ENCODE measurements around the gene FSIP1. TPM values are rescaled to one million over a fixed set of nuclear protein-coding genes. Genes with fewer than 3 reads are reported as not detected.

Gene FSIP1
- polyA plus RNA-seq, 1 donor, result 0.47 TPM

GRCh38 chr15:39594446-39595337, 187.9 kb downstream of the FSIP1 start:
- DNase-seq (ENCODE audit: low read depth), result no peak

- DNase-seq (ENCODE audit: low read depth), result no peak
These were observed 188.8 kb downstream of the FSIP1 start for GRCh38 chr15:39593656-39594445.

GRCh38 chr15:39593071-39593655, 189.5 kb downstream of the FSIP1 start:
- DNase-seq (ENCODE audit: low read depth), result no peak

GRCh38 chr15:39592500-39592899, 190.1 kb downstream of the FSIP1 start:
- no peak for DNase-seq (ENCODE audit: low read depth)

GRCh38 chr15:39591896-39592315, 190.7 kb downstream of the FSIP1 start:
- no peak for DNase-seq (ENCODE audit: low read depth)

GRCh38 chr15:39591141-39591895, 191.3 kb downstream of the FSIP1 start:
- no peak for DNase-seq (ENCODE audit: low read depth)

GRCh38 chr15:39589815-39590644, 192.6 kb downstream of the FSIP1 start:
- DNase-seq (ENCODE audit: low read depth), result no peak

- no peak for DNase-seq (ENCODE audit: low read depth)
These were observed 193.3 kb downstream of the FSIP1 start for GRCh38 chr15:39589193-39589814.

GRCh38 chr15:39588531-39589192, 194.0 kb downstream of the FSIP1 start:
- DNase-seq (ENCODE audit: low read depth), result no peak

- no peak for DNase-seq (ENCODE audit: low read depth)
These were observed 194.7 kb downstream of the FSIP1 start for GRCh38 chr15:39587731-39588530.

GRCh38 chr15:39587096-39587721, 195.4 kb downstream of the FSIP1 start:
- no peak for DNase-seq (ENCODE audit: low read depth)

GRCh38 chr15:39586387-39587095, 196.1 kb downstream of the FSIP1 start:
- no peak for DNase-seq (ENCODE audit: low read depth)

GRCh38 chr15:39585871-39586301, 196.8 kb downstream of the FSIP1 start:
- no peak for DNase-seq (ENCODE audit: low read depth)

- no peak for DNase-seq (ENCODE audit: low read depth)
These were observed 197.2 kb downstream of the FSIP1 start for GRCh38 chr15:39585389-39585841.

GRCh38 chr15:39584662-39585388, 197.8 kb downstream of the FSIP1 start:
- DNase-seq (ENCODE audit: low read depth), result no peak

GRCh38 chr15:39584266-39584659, 198.4 kb downstream of the FSIP1 start:
- DNase-seq (ENCODE audit: low read depth), result no peak
